GM21717 (cell line): ENCODE measurements around the gene TOP3B.

Experiments
- ATAC-seq: cut with Tn5 transposase; IDR thresholded peaks from one replicate; pipeline ENCODE4 v1.9.1; 2021; ENCODE audit warnings: mild to moderate bottlenecking, moderate library complexity; ENCODE audit not compliant: unreplicated experiment

The TOP3B gene

GRCh38 chr22:21984793-21985192 lies 2.2 kb upstream of the TOP3B start:
- no peak for ATAC-seq

DNA sequence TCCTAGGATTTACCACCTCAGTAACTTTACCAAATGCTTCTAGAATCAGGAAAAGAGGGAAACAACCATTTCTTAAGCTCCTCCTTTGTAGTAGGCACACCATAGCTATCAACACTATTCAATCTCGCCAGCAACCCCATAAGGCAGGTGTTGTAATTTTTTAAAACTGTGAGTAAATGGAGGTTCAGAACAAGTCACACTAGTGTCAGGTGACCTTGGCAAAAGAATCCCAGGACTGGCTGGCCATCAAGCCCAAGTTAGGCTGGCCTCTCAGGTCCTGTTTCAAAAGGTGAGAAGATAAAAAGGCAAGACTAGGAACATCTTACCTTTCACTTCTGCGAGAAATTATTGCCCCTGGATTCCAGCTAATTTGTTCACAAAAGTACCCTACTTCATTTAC lies 713 bp downstream of the TOP3B start:
- no peak for ATAC-seq

- no peak for ATAC-seq
Observed at GRCh38 chr22:21980547-21980946, 2.0 kb downstream of the TOP3B start.

- ATAC-seq, result no peak
Observed at GRCh38 chr22:21978564-21979386, 3.8 kb downstream of the TOP3B start.

- ATAC-seq, result no peak
Observed at GRCh38 chr22:21977814-21978213, 4.8 kb downstream of the TOP3B start.

GRCh38 chr22:21975854-21976345 lies 6.7 kb downstream of the TOP3B start:
- no peak for ATAC-seq

GRCh38 chr22:21975273-21975672 lies 7.3 kb downstream of the TOP3B start:
- no peak for ATAC-seq

DNA sequence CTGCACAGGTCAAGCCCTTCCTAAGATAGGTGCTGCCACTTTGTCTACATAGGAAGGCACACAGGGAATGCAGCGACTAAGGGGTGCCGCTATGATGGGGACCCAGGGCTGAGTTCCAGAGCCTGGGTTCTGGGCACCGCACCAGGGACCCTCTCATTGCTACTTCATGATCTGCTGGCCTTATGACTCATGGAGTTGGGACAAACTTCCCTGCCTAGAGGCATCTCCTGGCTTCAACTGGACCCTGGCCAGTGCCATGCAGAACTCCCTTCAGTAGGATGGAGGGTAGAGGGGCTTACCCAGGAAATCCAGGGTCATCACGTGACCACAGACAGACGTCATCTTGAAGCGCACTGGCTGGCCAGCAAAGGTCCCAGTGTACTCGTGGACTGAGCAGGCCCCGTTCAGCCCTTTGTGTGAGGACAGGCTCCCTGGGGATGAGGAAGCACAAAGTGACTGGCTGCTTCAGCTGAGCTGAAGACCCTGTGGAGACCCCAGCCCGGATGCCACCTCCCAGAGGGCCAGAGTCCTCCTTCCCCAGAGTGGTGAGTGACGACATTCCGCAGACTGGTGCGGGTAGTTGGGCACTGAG lies 8.4 kb downstream of the TOP3B start:
- ATAC-seq, result no peak

DNA sequence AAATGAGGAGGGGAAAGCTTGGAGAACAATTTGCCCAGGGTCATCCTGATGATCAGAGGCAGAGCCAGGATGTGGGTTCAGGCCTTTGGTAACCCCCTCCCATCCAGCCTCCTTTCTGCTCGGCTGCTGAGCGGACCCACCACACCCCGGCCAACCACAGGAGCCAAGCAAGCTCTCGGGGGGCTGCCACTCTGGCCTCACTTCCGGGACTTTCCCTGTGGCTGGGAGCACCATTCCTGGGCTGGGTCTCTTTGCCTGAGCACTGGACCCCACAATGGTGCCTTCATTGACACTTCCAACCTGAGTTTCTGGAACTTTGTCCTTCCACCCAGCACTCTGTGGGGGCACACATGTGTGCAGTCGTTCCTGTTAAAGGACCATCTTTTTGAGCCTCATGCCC lies 9.8 kb downstream of the TOP3B start:
- no peak for ATAC-seq

GRCh38 chr22:21972293-21972779 lies 10.3 kb downstream of the TOP3B start:
- ATAC-seq, result no peak

DNA sequence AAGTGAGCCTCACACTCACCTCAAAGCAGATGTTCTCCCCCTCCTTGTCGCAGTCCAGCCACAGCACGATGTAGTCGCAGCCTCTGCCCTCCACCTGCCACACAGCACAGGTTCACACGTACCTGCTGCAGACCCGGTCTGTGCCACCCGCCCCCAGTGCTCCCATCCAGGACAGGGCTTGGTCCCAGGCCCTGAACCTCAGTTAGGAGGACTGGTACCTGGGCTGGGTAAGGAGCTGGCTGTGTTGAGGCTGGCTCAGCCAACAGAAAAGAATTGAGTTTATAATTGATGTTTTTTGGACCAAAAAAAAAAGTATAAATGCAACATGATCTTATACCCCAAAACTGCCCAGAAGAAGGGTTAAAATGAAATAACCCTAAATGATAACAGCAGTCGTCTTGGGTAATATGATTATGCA lies 10.7 kb downstream of the TOP3B start:
- ATAC-seq, result no peak

DNA sequence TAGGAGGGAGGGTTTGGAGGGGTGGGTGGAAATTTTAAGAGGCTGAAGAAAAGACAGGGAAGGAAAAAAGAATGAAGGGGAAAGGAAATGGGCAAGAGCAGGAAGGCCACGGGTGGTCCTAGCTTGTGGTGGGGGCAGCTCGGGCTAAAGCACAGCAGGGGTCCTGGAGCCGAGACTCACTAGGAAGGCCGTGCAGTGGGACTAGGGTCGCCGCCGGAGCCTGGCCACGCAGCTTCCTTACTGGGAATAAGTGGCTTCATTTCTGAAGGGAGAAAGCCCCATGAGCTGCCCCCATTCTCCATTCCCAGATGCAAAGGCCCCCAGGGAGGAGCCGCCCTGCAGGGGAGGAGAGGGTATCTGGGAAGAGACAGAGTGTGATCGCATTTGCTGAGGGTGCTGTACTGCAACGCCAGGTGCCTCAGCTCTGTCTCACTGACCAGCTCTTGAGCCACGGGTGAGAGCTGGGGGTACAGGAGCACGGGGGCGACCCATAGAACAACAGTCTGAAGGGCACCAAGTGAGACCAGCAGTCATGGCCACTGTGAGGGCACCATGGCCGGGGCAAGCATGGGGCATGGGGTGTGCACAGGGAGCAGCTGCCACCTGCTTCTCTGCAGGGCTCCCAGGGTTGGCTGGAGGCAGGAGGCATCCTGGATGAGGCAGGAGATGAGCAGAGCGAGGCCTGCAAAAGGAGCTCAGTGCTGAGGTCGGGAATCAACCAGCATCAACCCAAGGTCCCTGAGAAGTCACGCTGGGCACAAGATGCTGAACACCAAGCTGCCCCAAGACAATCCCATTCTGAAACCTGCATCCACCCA lies 11.6 kb downstream of the TOP3B start:
- ATAC-seq, result no peak

- no peak for ATAC-seq
Observed at GRCh38 chr22:21970037-21970799, 12.4 kb downstream of the TOP3B start.

DNA sequence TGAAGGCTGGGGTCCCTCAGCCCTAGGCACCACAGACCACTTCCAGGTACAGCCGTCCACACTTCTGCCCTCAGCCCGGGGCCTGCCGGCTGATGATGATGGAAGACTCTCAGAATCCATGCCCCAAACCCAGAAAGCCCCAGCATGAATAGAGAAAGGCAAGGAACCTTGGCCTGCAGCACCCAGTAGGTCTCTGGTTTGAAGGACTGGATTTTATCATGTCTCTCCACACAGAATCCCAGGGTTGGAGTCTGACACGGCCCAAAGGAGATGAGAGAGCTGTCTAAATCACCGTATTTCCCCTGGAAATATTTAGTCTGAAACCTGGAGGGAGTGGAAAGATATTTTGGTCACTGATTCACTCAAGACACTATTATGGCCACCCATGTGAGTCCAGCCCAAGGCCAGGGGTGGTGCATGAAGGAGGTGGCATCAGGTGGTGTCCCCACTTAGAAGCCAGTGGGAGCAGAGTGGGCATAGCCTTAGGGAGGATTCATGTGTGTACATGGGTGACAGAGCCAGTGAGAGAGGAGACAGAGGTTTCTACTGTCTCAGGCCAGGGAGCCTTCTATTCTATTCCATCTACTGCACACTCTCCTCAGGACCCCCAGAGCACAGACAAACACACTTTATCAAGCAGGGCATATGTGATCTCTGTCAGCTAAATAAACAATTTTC lies 14.0 kb downstream of the TOP3B start:
- ATAC-seq, result no peak

DNA sequence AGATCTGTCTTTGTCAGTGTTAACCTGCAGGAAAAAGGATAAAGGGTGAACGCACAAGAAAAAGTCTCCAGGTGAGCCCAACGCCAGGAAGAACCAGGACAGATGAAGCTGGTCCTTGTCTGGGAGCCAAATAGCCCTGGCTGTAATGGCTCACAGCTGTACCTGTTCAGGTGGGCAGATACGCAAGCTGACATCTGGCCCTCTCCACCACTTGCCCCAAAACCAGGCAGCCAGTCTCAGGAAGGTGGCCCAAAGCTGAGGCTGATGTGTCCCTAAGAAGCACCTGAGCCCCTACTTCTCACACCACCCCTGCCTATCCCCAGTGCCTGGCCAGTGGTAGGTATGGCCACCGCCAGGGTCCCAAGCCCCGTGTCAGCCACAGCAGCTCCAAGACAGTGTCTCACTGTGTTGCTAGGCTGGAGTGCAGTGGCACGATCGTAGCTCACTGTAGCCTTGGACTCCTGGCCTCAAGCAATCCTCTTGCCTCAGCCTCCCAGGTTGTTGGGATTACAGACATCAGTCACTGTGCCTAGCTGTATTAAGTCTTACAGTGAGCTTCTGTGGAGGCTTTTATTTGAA lies 14.8 kb downstream of the TOP3B start:
- ATAC-seq, result no peak

DNA sequence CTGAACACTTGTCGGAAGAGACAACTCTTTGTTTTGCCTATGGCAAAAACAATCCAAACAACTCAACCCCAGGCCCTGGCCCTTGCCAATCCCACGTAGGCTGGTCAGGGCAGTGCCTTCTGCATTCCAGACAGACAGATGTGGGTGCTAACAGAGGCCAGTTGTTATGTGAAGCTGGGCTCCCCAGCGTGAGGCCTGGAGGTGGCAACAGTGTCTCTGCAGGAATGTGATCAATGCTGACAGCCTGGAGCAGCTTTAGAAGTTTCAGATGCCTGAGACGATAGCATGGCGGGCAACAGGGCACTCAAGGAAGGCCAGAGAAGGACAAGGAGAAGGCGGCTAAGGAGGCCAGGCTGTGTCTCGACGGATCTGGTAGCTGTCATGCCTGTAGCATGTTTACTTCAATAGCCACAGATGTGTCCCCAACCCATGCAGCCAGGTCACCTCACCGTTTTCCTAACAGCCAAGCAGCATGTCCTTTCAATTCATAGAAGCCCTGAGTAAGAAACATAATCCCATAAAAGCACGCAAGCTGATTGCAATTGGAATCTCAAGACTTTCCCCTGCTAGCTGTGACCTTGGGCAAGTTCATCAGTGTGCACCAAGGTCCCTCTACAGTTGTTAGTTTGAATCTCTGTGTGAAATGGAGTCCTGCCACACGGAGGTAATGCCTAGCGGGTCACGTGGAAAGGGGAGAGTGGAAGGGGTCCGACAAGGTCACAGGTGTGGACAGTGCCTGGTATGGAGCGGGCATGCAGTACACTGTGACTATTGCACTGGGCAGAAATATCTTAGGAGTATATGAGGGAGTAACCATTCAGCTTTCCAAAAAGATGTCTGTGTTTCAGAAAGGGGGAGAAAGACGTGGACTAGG lies 15.7 kb downstream of the TOP3B start:
- ATAC-seq, result no peak

DNA sequence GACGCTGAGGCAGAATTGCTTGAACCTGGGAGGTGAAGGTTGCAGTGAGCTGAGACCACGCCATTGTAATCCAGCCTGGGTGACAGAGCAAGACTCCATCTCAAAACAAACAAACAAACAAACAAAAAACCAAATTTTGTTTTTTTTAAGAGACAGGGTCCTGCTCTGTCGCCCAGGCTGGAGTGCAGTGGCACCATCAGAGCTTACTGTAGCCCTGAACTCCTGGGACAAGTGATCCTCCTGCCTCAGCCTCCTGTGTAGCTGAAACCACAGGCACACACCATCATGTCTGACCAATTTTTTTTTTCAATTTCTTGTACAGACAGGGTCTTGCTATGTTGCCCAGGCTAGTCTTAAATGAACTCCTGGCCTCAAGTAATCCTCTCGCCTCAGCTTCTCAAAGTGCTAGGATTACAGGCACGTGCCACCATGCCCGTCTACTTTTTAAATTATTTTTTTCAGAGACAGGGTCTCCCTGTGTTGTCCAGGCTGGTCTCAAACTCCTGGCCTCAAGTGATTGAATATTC lies 16.8 kb downstream of the TOP3B start:
- no peak for ATAC-seq

DNA sequence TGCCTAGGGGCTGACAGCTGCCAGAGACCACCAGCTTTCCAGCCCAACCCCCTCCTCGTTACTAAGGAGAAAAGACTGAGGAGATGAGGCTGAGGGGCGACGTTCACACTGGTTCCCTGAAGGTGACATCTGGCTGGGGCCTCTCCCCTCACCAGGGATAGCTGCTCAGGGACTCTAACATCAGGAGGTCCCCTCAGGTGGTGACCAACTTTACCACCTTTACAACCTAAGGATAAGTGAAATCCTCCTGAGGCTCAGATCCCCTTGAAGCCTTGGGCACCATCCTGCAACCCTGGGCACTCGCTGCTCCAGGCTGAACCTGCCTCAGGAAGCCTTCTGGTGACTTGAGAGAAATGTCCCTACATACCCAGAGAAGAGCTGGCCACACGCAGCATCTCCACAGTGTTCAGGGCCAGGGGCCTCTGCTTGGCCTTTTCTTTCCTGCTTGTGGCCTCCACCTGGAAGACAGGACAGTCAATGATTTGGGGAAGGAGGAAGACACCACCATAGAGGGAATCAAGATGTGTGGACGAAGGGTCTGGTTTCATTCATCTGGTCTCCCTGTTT lies 17.6 kb downstream of the TOP3B start:
- no peak for ATAC-seq
